Measurements from ENCODE around the gene GTF3C1.
"Not testable (repeated sequence)": the region's sequence is repeated elsewhere in the genome, so short reads cannot be mapped to it uniquely, and the experiment has no call there.

Gene GTF3C1

DNA sequence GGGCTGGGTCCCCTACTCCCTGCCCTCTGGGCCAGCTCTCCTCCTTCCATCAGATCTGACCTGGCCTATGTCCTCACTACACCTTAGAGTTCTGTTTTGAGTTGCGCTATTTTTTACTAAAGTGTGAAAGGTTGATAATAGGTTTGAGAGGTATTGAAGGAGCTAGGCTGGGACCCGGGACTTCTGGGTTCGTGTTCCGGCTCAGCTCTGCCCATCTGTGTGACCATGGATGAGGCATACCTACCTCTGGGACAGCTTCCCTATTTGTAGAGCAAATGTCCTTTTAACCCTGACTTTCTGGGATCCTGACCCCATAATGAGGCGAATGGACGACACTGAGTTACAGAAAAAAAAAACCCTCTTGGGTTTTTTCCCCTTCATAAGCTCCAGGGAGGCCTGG lies 111.8 kb downstream of the GTF3C1 start:
- DNase-seq: no peak

DNA sequence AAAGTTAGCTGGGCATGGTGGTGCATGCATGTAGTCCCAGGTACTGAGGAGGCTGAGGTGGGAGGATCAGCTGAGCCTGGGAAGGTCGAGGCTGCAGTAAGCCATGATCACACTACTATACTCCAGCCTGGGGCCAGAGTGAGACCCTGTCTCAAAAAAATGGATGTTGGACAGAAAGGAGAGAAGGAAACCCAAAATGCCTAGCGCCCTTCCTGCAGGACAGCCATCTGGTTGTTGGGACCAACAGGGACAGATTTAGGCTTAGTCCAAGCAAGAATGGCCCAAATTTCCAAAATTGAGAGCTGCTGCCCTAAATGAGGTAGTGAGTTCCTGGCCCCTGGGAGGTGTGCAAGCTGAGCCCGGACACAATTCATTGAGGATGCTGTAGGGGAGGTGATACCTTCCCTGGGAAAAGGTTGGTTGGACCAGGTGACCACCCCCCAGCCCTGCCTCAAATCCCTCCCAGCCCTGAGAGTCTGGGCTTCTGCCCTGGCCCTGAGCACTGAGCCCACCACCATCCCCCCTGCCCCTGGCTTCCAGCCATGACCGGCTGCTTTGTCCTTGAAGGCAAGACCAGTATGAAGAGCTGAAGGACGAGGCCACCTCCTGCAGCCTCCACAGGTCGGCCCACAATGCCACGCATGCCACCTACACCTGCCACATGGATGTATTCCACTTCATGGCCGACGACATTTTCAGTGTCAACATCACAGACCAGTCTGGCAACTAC lies 112.6 kb downstream of the GTF3C1 start:
- peak; percentile 25 for DNase-seq

DNA sequence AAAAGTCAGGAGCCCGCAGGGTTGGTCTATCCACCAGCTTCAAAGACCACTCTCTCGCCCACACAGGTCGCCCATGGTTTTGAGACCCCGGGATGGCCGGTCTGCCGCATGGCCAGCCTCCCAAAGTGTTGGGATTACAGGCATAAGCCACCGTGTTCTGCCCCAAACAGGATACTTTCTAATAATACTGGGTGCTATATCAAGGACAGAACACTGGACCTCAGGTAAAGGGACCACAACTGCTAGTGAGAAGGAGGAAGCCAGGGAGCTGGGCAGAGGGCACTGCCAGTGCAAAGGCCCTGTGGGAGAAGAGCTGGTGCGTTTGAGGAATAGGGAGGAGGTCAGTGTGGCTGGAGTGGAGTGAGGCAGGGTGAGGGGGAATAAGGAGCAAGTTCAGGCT lies 113.6 kb downstream of the GTF3C1 start:
- DNase-seq: peak; percentile 6

DNA sequence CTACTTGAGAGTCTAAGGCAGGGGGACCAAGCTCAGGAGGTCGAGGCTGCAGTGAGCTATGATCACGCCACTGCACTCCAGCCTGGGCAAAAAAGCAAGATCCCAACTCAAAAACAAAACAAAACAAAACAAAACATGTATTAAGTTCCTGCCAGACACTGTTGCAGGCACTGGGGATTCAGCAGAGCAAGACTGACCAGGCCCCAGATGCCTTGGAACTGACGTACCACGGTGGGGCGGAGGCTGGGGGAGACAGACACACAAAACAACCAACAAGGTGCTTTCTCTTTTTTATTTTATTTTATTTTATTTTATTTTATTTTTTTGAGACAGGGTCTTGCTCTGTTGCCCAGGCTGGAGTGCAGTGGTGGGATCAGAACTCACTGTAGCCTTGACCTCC lies 114.6 kb downstream of the GTF3C1 start:
- not testable (repeated sequence) for DNase-seq

DNA sequence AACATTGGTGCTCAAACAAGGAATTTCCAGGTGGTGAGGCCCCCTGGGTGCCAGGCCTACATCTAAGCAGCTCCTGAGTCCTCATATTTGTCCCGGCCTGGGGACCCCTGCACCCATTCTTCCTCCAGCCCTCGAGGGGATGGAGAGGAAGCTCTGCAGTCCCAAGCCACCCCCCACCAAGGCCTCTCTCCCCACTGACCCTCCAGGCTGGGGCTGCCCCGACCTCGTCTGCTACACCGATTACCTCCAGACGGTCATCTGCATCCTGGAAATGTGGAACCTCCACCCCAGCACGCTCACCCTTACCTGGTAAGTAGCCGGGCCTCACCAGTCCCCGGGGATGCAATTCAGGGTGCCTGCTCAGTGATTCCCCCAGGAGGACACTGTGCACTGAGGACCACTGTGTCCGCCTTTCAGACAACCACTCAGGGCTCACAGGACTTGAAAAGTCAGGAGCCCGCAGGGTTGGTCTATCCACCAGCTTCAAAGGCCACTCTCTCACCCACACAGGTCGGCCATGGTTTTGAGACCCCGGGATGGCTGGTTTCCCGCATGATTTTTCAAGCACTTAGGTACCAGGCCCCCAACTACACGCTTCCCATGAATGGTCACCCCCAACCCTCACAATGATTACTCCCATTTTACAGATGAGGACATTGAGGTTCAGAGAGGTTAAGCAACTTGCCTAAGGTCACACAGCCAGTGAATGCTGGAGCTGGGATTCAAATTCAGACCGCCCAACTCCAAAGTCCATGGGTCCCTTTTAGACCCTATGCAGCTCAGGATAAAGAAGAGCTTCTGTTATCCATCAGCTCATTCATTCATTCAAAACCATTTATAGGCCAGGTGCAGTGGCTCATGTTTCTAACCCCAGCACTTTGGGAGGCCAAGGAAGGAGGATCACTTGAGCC lies 115.3 kb downstream of the GTF3C1 start:
- peak; percentile 5 for DNase-seq

DNA sequence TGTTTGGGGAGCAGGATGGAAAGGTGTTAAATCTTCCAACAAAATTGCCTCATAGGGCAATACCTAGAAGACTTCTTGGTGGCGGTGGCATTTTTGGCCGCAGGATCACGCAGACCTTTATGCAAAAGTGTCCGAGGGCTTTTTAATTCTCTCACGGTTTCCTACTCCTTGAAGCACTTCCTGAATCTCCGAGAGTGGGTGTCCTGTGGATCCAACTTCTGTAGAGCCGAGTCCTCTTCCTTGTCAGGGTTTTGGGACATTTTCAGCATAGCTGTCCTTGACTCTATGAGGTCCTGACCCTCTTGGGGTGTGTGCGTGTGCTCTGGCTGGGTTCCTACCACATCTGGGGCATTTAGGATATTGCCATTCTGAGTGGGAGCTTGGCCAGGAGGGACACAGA lies 116.1 kb downstream of the GTF3C1 start:
- DNase-seq: no peak

DNA sequence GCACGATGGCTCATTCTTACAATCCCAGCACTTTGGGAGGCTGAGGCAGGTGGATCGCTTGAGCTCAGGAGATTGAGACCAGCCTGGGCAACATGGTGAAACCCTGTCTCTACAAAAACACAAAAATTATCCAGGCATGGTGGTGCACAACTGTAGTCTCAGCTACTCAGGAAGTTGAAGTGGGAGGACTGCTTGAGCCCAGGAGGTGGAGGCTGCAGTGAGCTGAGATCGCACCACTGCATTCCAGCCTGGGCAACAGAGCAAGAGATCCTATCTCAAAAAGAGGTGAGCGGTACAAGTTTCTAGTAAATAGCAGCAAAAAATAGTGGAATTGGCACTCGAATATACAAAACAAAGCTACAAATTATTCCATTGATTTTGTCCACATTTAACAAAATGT lies 116.5 kb downstream of the GTF3C1 start:
- not testable (repeated sequence) for DNase-seq

DNA sequence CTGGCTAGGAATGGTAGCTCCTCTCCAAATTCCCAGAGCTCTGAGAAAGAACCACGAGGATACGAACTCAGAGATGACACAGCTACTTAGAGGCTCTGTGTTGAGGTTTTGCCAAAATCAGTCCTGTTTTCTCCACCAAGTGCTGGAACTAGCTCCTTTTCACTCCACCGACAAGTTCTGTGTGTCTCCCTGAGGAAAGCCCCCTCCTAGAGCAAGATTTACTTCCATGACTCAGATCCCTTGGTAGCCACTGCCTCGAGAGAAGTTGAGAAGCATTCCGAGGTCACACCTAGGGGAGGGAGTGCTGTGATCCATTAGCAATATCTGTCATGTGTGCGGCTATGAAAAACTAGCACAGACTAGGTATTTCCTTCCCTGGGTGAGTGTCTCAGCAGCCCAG lies 117.2 kb downstream of the GTF3C1 start:
- DNase-seq: no peak

DNA sequence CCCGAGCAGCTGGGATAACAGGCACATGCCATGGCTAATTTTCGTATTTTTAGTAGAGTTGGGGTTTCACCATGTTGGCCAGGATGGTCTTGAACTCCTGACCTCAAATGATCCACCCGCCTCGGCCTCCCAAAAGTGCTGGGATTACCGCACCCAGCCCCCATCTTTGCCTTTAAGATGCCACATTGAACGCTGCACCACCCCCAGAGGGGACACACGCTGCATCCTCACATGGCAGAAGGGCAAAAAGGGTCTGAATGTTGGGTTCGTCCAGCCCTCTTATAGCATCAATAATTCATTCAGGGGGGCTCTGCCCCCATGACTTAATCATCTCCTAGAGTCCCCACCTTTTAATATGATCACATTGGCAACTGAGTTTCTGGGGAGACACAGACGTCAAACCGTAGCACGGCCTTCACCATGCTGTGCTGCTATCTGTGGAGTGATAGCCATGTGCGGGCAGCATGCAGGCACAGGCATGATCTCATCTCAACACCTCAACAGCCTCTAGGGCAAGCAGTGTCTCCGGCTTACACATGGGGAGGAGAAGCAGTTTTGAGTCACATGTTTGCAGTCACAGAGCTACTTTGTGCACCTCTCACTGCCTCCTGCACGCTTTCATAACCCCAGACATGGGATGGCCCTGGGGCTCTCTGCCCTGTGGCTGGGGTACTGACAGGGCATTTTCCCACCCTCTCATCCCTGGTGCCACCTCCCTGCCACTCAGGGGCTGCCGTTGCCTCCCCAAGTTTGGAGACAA lies 117.8 kb downstream of the GTF3C1 start:
- peak; percentile 2 for DNase-seq

DNA sequence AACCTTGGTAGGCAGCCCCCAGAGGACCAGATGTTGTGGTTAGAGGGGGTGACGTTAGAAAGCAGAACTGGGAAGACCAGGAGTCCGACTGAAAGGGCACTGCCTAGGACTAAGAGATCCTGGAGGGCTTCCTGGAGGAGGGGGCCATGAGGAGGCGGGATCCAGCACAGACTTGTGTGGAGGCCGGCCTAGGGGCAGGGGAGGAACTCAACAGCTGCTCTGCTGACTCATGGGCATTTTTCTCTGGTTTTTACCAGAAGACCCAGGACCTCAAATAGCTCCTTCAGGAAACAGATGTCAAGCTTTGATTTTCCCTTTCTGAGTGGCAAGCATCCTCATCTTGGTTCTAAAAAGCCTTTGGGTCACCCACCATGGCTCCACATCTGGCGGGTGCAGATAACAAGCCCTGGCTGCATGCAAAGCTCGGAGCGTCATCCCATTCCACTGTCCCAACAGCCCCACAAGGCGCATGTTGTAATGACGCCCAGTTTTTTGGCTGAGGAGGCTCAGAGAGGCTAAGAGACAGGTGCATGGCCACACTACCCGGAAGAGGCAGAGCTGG lies 118.7 kb downstream of the GTF3C1 start:
- DNase-seq: peak; percentile 29

DNA sequence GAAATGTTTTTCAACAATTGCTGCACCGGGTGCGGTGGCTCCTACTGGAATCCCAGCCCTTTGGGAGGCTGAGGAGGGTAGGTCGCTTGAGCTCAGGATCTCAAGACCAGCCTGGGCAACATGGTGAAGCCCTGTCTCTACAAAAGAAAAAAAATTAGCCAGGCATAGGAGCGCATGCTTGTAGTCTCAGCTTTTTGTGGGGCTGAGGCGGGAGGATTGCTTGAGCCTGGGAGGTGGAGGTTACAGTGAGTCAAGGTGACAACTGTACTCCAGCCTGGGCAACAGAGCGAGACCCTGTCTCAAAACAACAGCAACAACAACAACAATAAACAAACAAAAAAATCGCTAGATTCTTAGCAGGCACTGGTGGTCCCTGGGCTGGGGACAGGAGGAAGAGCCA lies 119.2 kb downstream of the GTF3C1 start:
- no peak for DNase-seq

DNA sequence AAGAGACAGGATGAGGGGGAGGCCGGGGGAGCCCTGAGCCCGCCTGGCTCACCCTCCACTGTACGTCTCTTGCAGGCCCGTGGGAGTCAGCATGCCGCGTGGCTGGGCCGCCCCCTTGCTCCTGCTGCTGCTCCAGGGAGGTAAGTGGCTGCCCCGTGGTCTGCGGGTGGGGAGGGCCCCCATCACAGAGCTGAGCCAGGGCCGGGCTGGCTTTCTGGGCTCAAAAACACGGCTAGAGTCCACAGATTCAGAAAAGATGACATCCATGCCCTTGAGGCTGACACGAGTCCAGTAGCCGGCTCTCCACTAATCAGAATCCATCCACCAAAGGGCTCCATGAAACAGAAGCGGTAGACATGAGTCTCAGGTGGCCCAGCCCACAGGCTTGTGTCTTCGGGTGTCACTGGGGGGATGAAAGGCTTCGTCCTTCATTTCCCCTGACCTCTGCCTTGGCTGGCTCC lies 119.7 kb downstream of the GTF3C1 start:
- peak; percentile 30 for DNase-seq

DNA sequence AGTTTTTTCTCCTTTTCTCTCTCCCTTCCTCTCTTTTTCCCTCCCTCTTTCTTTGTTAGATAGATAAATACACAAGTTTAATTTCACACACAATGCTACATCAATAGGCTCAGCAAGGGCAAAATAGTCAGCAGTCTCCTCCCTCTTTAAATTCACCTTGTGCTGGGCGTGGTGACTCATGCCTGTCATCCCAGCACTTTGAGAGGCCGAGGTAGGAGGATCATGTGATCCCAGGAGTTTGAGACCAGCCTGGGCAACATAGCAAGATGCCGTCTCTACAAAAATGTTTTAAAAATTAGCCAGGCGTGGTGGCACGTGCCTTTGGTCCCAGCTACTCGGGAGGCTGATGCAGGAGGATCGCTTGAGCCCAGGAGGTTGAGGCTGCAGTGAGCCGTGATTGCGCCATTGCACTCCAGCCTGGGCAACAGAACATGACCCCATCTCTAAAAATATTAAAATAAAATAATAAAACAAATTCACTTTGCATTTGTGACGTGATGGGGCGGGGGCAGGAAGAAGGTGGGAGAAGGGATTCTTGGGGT lies 120.3 kb downstream of the GTF3C1 start:
- DNase-seq: peak; percentile 10

DNA sequence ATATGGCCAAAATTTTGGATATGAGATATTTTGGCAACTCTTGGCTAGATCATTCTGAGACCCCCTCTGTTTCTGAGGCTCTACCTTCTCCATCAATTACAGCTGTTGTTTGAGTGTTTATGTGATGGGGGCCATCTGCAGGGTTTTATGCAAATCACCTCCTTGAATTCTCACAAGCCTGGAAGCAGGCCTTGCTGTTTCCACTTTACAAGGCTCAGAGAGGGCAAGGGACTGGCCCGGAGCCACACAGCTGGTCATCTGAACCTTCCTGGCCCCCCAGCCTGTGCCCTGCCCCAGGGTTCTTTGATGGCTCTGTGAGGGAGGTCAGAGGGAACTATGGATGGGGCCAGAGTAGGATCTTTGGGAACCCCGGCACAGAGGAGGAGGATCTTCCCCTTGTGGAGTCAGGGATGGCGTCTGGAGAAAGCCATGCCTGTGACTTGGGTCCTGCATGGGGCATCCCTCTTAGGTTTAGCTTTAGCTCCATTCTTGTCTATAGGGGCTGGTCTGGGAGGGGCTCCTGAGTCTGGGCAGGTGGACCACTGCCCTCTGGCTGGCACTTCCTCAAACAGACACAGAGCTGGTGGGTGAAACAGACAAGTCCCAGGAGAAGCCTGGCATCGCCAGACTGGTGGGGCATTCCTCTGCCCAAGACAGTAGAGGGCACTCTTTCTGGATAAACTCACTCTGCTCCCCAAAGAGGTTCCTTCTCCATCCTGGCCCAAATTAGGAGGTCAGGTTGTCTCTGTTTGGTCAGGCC lies 121.5 kb downstream of the GTF3C1 start:
- peak; percentile 6 for DNase-seq

DNA sequence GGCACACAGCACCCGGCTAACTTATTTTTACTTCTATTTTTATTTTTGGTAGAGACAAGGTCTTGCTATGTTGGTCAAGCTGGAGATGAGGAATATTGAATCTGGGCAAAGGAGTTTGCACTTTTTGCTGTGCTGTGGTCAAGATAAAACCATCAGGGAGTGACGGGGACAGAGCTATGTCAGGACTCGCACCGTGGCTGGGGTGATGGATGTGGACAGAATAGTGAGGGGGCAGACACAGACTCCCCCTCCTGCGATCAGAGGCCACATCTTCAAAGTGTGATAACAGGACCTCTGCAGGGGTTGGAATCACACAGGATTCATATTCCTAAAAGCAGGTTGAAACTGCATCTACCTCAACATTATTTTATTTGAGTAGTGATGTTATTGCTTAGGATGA lies 122.2 kb downstream of the GTF3C1 start:
- DNase-seq: peak; percentile 7

DNA sequence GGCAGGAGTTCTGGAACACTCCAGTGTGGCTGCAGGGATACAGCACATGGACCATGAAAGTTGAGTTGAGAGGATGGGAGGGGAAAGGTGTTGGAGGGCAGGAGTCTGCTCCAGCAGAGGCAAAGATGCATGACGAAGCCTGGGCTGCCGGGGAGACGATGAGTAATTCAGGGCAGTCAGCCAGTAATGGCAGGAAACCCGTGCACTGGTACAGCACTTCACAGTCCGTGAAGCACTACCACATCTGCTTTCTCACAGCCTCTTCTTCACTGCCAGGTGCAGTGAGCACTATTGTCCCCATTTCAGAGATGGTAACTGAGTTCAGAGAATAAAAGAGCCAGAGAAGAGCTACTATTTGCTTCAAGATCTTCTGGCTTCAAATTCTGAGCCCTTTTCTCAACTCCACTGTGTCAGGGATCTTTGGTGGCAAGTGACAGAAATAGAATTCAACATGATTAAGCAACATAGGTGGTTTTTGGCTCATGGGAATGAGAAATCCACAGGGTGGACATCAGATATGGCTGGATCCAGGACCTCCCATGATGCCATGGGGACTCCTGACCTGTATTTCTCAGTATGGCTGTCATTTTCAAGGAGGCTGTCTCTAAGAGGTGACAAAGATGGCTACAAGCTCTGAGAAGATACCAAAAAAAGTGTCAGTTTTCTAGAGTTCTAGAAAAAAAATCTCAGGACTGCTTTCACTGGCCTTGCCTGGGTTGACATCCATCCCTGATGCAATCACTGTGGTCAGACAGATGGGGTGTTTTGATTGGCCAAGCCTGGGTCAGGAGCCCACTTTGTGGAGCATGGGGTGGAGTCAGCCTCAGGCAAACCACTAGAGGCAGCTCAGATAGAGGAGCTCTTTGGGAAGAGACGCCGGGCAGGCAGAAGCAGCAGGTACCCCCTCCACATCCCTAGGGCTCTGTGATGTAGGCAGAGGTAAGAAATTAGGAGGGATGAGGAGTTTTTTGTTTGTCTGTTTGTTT lies 123.0 kb downstream of the GTF3C1 start:
- peak; percentile 29 for DNase-seq

DNA sequence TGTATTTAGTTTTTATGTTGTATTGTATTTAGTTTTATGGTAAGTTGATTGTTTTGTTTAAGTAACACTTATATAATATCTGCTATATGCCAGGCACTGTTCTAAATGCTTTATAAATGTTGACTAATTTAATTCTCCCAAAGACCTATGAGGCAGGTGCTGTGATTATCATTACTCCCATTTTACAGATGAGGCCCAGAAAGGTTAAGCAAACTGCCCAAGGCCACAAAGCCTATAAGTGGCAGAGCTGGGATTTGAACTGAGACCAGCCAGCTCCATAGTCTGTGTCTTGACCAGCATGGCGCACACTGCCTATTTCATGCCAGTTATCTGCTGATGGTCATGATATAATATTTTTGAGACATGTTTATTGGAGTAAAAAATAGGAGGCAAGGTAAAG lies 123.8 kb downstream of the GTF3C1 start:
- DNase-seq: no peak

DNA sequence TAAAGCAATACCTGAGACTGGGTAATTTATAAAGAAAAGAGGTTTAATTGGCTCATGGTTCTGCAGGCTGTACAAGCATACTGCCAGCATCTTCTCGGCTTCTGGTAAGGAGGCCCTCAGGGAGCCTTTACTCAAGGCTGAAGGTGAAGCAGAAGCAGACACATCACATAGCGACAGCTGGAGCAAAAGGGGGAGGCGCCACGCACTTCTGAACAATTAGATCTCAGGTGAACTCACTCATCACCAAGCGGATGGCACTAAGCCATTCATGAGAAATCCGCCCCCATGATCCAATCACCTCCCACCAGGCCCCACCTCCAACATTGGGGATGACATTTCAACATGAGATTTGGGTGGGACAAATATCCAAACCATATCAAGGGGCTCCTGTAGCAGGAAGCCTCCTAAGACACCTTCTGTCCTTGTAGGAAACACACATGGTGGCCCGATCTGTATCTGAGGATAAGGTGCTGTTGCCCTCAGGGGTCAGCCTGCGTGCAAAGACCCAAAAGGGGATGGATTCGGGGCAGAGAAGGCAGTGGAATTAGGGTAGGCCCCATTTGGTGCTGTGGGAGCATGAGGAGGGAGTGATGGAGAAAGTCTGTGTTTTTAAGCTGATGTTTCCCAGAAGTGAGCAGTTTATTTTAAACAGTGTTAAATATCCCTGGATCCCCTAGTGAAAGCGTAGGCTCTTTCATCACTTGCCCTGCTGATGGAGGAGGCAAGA lies 124.8 kb downstream of the GTF3C1 start:
- peak; percentile 4 for DNase-seq

DNA sequence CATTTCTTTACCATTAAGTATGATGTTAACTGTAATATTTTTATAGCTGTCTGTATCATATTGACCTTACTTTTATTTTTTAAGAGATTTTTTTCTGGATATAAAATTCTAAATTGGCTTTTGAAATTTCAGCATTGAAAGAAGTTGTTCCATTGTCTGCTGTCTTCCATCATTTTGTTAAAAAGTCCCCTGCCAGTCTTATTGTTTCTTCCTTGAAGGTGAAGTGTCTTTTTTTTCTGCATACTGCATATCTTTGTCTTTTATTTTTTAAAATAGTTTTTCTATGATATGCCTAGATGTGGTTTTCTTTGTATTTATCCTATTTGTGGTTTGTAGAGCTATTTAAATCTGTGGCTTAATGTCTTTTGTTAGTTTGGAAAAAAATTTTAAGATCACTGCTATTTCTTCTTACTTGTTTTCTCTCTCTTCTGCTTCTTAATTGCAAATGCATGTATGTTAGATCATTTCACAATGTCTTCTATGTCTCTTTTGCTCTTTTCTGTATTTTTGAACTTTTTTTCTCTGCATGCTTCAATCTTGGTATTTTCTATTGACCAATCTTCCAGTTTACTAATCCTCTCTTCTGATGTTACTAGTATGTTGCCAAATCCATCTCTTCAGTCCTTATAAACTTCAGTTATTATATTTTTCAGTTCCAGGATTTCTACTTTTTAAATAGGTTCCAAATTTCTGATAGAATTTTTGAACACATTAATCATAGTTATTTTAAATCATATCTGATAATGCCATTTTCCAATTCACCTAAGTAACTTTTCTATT lies 127.6 kb downstream of the GTF3C1 start:
- DNase-seq: no peak
